MV-4-11 (cell line): ENCODE results near the gene UNC50.
A peak's percentile ranks its signal among the peaks of the same experiment; 100 is the strongest.
"Not testable (repeated sequence)": the region's sequence is repeated elsewhere in the genome, so short reads cannot be mapped to it uniquely, and the experiment has no call there.

Experiments used
- DNase-seq: peaks from one replicate; lab custom pipeline; 2025; lab: John Stamatoyannopoulos, UW

UNC50 gene

DNA sequence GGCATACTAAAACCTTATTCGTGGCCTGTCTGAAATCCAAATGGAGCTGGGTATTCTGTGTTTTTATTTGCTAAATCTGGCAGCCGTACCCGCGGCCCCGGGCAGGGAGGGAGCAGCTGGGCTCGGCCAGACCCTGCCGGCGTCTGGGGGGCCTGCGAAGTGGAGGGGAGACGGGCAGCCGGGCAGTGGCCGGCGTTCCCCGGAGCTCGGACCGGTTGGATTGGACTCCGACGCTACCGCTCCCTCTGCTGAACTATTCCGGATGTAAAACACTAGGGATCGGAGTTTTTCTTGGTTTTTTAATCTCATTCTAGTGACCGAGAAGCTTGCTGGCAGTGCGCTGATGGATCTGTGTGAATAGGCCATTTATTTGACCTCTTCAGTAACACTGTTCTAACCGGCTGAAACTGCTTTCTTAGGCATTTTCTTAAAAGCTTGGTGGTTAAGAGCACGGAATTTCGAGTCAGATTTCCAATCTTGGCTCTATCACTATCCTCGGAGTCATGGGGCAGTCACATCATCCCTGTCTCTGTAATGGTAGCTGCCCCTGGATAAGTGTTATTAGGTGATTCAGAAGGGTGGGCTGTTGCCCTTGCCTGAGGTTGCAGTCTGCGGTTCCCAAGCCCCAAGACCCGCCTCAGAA, 694 bp downstream of the UNC50 start:
- no peak for DNase-seq

DNA sequence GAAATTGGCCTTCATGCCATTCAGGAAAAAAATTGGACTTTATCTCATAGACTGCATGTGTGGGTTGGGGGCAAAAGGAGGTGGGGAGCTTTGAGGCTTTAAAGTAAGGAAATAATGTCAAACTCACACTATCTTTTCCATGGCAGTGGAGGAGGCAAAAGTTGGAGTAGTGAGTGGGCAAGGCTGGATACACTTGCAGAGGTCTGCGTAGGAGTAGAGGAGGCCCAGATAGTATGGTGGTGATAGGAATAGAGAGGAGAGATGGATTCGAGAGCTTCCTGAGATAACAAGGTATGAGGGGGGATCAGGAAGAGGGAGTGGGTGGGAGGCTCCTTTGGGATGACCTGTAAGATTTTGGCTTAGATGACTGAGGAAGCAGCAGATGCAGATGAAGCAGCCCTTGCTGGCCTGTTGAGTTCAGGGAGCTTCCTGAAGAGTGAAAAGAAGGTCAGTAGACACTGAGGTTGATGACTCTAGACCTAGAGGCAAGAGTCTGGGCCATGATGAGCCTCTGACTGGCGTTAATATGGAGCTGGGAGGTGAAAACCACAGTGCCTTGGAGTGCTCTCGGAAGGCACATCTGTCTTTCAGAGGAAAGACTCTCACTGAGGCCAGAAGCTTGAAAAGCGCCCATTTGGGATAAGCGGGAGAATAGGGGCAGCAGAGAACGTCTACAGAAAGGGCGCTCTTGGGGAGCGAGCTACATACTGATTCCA, 5.8 kb downstream of the UNC50 start:
- DNase-seq = no peak

DNA sequence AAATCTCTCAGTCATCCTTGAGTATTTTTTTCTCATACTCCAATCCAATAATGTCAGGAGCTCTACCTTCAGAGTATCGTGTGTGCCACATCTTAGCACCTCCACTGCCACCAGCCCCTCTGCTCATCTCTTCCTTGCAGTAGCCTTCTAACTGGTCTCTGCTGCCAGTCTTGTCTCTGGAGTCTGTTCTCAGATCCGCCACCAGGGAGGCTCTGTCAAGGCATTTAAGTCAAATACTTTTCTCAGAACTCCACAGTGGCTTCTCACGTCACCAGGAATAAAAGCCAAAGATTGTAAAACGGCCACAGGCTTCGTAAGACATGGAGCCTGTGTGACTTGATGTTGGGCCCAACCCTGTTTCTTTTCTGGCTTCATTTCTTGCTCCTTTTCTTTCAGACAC, 7.1 kb downstream of the UNC50 start:
- DNase-seq = no peak

DNA sequence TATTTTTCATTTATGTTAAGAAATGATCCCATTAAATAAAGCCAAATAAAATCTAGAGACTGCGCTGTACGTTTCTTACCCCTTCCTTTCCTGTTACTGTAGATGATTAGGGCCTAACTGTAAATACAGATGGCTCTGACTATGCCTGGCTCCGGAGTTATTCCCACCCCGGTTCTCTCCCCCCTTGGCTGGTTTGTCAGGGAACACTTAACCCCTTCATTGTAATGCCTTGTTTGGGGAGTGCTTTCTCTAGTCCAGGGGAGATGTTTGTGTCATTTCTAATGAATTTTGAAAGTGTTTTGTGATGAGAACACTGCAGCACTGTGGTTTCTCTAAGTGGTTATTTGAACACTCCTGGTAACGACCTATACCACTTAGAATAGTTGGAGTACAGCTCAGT, 8.8 kb downstream of the UNC50 start:
- DNase-seq = no peak

DNA sequence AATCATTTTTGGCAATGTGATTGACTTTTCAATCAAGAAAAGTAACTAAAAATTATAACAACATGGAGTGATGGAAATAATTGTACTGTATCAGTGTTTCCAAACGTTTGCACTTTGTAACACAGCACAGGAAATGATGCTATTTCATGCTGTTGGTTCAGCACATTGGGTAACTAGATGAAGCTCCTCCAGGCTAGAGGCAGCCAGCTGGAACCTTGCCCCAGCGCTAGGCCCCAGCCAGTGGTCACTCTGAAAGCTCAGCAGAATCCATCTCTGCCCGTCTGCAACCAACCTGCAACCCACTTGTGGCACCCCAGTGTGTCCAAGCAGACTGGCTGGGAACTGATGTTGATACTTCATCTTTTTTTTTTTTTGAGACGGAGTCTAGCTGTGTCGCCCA, 15.3 kb downstream of the UNC50 start:
- peak; percentile 17 for DNase-seq

DNA sequence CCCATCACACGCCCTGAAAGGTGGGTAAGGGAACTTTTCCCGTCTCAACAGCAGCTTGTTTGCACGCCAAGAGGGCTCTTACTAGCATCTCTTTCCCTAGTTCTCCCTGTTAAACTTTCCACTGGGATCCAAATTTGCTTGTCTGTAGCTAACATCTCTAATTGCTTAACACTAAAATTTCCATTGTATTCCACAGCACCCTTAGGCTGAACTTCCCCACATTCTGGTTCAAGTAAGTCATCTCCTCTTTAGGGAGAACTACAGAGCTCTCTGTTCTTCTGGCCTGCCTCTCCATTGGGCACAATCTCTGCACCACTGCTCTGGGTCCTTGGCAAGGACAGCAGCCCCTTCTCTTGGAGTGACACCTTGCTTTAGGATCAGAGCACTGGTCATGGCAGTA, 24.0 kb downstream of the UNC50 start:
- DNase-seq = no peak

DNA sequence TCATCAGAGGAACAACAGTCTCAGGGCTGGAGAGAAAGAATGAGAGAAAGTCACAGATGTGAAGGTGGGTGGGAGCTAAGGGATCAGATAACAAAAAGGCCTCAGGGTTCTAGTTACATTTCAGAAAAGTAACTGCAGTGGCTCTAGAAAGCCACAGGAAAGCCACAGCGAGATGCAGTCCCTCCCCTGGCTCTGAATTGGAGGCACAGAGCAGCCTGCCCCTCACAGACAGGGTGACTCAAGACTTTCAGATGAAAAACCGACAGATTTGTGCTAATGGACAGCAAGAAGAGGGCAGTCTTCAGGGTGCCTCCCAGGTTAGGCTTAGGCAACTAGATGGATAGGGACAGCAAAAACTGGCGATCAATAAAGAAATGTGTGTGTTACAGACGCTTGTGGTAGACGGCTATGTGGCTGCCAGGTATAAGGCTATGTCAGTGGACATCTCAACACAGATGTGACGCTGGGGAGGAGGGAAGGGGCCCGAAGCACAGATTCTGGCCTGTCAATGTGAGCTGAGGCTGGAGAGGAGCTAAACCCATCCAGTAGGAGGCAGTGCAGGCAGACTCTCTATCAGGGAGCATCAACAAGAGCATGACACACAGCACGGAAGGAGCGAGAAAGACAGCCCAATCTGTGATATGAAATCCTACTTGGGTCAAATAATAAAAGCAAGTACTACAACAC, 26.2 kb downstream of the UNC50 start:
- no peak for DNase-seq

DNA sequence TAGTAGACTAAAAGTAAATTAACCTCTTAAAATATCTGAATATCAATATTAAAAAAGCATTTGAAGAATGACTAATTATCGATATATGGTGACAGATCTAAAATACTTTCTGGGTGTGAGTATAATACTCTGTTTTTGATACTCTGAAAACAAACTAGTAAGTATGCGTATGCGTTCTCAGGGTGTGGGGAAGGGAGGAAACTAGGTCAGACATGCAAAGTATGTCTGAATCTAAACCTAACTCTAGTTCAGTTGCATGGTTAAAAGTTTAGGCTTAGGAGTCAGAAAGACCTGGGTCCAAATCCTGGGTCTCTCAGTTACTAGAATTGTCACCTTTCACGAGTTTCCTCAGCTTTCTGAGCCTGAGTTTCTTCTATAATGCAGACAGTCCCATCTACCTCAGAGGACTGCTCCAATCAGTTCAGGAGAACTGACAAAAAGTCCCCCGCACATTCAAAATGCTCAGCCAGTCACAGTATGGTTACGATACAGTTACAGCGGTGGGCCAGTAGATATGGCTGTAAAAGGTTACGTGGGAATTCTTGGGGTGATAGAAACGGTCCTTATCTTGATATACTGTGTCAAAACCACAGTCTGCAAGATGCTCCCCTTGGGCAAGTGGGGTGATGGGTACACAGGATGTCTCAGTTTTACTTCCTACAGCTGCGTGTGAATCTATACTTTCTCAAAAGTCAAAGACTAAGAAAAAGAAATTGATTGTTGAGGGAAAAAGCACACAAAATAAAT, 29.2 kb downstream of the UNC50 start:
- DNase-seq = no peak

DNA sequence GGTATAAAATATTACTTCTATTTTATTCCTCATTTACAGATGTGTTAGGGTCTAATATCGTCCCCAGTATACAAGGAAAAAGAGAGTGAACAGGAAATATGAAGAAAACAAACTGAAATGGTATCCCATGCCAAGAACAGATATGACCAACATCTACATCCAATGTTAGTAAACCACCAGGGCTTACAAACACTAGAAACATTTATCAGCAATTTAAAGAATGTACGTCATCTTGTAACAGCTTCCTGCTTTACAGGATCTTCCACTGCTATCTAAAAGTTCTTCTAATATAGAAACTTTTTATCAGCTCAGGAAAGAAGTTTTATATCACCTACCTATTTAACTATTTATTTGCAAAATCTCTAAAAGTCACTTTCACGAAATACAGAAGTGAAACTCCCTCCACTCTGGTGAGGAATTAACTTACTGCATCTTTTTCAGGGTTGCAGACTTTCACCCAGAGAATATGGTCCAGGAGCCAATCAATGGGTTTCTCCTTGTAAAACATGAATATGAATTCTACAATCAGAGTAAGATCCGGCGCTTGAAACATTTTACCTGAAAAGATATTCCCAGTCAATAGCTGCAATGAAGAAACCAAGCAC, 35.2 kb downstream of the UNC50 start:
- no peak for DNase-seq

DNA sequence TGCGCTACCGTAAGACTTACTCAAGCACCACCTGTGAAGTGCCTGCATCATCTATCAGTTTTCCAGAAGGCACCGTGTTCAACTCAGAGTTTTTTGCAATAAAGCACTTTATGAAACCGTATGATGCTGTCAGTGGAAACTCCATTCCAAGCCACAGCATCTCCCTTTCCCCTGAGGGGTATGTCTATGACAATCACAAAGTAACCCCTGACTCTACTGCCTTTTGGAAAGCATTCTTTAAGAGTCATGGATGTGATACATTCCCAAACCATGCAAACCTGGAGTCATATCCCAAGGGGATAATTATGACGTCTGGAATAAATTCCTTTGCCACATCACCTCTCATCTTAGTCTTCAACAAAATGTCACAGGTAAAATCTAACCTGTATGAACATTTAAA, 39.2 kb downstream of the UNC50 start:
- DNase-seq = no peak

DNA sequence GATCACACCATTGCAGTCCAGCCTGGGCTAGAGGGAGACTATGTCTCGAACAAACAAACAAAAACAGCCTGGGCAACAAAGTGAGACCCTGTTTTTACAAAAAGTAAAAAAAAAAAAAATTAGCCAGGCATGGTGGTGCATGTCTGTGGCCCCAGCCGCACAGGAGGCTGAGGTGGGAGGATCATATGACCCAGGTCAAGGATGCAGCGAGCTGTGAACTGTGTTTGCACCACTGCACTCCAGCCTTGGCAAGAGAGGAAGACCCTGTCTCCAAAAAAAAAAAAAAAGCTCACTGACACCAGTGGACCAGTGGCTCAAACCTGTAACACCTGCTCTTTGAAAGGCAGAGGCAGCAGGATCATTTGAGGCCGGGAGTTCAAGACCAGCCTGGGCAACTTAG, 40.1 kb downstream of the UNC50 start:
- no peak for DNase-seq

DNA sequence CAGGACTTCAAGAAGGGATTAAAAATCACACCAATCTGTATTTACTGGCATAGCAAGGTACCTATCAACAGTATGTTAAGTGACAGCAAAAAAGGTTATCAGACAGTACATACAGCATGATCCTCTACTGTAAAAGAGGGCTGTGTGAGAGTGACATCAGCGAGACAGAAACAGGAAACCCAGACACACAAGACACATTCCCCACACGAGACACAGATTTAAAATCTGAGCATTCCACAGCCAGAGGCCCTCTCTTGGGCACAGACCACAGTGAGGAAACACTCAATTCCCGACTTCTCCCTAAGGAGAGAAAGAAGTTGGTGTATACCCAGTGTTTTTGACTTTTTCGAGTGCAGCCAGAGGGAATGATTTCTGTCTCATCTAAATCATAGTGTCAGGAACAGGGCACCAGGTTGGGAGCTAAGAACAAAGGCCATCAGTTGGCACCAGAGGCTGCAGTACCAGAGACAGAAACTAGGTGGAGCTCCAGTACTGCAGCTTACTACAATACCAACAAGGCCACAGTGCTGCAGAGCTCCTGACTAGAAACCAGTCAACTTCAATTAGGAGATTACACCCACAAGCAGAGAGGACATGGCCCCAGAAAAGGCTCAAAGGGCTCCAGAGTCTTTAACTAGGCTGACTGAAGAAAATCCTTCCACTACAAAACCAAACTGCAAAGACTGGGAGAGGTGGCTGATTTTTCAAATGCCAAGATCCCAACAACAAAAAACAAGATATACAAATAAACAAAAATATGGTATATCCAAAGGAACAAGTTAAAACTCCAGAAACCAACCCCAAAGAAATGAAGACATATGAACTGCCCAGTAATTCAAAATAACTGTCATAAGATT, 41.0 kb downstream of the UNC50 start:
- DNase-seq = peak; percentile 74

DNA sequence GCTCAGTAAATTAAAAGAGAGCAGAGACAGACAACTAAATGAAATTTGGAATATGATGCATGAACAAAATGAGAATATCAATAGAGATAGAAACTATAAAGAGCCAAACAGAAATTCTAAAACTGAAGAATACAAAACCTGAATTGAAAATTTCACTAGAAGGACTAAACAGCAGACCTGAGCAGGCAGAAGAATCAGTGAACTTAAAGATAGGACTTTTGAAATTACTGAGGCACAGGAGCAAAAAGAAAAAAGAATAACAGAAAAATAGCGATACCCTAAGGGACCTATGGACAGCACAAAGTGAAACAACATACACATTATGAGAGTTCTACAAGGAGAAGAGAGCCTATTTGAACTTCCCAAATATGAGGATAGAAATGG, 41.6 kb downstream of the UNC50 start:
- DNase-seq = no peak

DNA sequence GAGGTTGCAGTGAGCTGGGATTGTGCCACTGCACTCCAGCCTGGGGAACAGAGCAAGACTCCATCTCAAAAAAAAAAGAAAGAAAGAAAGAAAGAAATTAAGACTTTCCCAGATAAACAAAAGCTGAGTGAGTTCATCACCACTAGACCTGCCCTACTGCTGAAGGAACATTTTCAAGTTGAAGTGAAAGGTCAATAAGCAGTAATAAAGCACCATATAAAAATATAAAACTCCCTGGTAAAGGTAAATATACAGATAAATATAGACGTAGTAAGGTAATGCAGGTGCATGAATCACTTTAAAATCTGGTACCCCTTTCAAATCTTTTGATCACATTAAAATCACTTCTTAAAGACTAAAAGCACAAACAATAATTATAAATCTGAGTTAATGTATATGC, 42.6 kb downstream of the UNC50 start:
- no peak for DNase-seq

DNA sequence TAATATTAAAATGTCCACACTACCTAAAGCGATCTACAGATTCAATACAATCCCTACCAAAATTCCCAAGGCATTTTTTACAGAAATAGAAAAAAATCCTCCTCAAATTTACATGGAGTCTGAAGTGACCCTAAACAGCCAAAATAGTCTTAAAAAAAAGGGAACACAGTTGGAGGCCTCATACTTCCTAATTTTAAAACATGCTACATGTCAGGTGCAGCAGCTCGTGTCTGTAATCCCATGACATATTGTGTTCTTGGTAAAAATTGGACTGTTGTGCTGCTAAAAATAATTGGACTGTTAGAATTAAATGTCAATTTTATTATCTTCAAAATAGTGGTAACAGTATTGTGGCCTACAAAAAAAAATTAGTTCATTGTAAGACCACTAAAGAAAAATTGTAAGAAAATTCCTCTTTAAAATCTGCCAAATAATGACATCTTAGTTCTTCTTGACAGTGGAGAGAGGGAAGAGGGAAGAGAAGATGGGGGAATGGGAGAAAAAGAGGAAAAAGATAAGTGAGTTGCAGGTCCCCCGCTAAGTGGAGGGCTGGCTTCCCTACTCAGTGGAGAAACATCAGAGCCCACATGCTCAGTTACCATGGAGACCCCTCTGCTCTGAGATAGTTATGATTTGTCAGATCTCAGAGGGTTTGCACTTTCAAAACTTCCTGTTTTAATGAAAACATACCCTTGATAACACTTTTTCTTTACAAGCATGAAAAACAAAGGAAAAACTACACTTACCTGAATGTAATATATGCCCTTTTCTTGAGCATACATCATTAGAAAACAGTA, 46.5 kb downstream of the UNC50 start:
- peak; percentile 67 for DNase-seq

DNA sequence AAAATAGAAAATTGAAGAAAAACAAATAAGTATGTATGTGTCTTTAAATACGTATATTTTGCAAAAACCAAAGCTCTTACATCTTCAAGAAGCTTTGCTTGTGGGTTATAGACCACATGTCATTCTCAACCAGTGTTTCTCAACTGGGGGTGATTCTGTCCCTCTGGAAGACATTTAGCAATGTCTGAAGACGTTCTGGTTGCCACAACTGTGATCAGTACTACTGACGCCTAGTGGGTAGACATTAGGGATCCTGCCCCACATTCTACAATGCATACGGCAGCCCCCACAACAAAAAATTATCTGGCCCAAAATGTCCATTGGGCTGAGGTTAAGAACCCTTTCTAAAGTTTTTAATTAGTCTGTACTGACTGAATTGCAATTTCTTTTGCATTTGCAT, 48.4 kb downstream of the UNC50 start:
- DNase-seq = peak; percentile 89

DNA sequence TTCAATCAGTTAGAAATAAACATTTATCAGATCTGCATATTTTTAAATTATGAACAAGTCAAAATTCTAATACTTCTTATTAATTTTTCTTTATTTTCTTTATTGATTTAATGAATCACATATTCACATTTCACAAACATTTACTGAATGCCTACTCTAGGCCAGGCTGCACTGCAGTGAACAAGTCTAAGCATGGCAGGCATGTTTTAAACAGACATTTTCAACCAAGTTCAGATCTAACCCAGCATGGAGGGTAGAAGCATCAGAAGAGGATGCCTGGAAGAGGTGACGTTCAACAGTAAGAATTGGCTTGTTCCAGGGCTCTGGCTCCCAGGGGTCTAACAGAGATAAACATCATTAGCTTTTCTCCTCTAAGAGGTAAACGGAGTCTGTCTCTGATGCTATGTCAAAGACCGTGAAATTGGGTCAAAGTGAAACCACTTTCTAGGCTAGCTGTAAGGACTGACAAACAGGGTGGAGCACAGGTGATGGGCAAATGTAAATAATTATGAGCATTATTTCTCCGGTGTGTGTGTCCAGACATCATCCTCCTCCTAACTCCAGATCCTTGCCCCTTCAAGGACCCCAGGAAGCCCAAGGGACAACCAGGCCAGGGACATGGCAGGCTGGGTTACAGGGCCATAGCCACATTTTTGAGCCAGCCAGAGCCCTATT, 50.6 kb downstream of the UNC50 start:
- no peak for DNase-seq

DNA sequence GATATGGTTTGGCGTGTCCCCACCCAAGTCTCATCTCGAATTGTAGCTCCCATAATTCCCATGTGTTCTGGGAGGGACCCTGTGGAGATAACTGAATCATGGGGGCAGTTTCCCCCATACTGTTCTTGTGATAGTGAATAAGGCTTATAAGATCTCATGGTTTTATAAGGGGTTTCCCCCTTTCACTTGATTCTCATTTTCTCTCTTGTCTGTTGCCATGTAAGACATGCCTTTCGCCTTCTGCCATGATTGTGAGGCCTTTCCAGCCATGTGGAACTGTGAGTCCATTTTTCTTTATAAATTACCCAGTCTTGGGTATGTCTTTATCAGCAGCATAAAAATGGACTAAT, 51.1 kb downstream of the UNC50 start:
- DNase-seq = not testable (repeated sequence)

DNA sequence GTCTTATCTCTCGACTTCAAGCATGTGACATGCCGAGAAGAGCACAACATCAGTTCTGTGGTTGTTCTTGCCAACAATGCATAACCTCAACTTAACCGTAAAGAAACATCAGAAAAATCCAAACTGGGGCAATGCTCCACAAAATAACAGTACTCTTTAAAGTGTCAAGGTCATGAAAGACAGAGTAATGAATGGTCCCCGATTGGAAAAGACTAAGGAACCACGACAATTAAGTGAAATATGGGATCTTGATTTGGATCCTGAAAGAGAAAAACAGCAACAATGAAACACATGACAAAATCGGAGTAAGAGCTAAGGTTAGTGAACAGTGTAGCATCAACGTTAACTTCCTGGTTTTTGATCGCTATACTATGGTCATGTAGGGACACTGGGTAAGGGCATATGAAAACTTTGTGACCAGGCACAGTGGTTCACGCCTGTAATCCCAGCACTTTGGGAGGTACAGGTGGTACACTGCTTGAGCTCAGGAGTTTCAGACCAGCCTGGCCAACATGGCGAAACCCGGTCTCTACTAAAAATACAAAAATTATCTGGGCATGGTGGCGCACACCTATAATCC, 55.2 kb downstream of the UNC50 start:
- no peak for DNase-seq

DNA sequence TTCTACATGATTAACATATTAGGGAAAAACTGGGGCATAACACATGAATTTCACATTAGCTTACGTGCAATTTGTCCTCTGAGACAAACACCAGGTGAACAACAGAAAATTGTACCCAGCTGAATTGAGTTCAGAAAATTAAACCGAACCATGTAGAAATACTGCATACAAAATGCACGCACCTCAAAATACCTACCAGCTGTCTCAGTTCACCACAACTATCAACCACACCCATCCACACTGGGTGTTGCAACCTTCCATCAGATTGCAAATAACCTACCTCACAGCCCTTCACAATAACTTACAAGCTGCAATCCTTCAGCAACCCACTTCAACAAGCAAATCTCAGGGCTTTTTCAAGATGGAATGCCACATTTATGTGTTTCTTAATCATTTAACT, 55.9 kb downstream of the UNC50 start:
- DNase-seq = peak; percentile 60
